GM19238 (cell line): Measurements from ENCODE around the gene ZACN.
"Not testable (repeated sequence)": the region's sequence is repeated elsewhere in the genome, so short reads cannot be mapped to it uniquely, and the experiment has no call there.

Source experiments
- DNase-seq: peaks from one replicate; pipeline ENCODE4 v3.0.0; 2011; ENCODE audit warnings: low spot score; ENCODE audit not compliant: insufficient read length

Gene ZACN

GRCh38 chr17:76078860-76079534, at the start of gene ZACN:
ZACN (plus strand) TSS chr17:76079182; CDS start chr17:76079265, 83 bp downstream.
- DNase-seq: no peak

GRCh38 chr17:76032073-76032779, 46.8 kb upstream of the ZACN start:
- DNase-seq: no peak

GRCh38 chr17:76032780-76033108, 46.2 kb upstream of the ZACN start:
- no peak for DNase-seq

DNA sequence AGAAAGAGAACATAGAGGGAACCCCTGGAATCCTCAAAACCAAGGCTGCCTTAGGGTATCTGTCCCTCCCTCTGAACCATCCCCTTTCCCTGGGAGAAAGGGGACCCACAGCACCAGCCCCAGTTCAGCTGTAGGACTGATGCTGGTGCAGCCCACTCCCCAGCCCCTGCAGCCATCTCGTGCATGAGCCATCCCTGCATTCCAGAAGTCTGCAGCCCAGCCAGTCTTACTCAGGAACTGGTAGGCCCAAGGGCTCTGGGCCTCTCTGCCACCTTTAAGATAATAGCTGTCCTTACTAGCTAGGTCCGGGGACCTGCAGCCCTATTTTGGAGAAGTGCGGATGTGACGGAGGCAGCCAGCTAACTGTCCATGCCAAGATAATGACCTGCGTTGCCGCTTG, 45.8 kb upstream of the ZACN start:
- no peak for DNase-seq

GRCh38 chr17:76034428-76035350, 44.3 kb upstream of the ZACN start:
- DNase-seq: no peak

GRCh38 chr17:76036497-76037261, 42.3 kb upstream of the ZACN start:
- no peak for DNase-seq

DNA sequence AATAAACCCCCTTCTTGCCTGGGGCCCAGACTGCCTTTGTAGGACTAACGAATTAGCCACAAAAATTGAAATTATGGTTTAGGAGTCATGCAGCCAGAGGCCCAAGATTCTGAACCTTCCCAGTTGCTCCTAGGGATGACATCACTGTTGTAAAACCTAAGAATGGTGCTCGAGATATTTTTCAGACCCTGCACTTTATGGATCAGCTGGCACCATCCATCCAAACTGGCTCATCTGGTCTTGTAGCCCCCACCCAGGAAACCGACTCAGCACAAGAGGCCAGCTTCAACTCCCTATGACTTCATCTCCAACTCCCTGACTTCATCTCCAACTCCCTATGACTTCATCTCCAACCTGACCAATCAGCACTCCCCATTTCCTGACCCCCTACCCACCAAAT, 40.9 kb upstream of the ZACN start:
- DNase-seq: no peak

DNA sequence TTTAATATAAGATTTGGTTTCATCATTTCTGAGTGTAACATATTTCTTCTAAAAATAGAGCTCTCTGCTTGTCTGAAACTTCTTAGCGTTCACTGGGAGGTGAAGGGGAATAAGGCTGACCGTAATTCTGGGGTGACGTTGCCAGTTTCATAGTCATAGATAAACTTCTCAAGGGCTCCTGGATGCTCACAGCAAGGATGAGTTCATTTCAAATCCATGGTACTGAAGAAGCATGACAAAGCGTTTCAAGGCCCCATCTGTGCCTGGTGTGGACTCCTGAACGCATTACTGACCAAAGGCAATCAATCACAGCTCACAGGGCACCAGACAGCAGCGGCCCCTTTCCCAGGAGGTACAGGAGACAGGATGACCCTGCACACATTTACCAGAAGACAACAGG, 39.9 kb upstream of the ZACN start:
- DNase-seq: no peak

GRCh38 chr17:76040376-76040775, 38.6 kb upstream of the ZACN start:
- DNase-seq: no peak

GRCh38 chr17:76042868-76043267, 36.1 kb upstream of the ZACN start:
- DNase-seq: not testable (repeated sequence)

DNA sequence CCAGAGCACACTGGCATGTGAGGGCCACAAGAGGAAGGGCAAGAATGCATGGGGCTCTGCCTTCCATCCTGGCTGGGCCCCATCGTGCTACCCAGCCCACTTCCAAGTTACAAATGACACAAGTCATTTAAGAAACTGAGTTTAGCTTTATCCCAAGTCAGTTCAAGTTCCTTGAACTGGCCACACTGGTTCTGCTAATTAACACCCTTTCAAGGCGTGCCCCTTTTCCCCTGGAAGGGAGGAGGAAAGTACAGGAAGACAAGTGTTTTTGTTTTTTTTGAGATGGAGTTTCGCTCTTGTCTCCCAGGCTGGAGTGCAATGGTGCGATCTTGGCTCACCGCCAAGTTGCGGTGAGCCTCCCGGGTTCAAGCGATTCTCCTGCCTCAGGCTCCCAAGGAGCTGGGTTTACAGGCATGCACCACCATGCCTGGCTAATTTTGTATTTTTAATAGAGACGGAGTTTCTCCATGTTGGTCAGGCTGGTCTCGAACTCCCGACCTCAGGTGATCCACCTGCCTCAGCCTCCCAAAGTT, 34.4 kb upstream of the ZACN start:
- DNase-seq: not testable (repeated sequence)

GRCh38 chr17:76046064-76046463, 32.9 kb upstream of the ZACN start:
- no peak for DNase-seq

DNA sequence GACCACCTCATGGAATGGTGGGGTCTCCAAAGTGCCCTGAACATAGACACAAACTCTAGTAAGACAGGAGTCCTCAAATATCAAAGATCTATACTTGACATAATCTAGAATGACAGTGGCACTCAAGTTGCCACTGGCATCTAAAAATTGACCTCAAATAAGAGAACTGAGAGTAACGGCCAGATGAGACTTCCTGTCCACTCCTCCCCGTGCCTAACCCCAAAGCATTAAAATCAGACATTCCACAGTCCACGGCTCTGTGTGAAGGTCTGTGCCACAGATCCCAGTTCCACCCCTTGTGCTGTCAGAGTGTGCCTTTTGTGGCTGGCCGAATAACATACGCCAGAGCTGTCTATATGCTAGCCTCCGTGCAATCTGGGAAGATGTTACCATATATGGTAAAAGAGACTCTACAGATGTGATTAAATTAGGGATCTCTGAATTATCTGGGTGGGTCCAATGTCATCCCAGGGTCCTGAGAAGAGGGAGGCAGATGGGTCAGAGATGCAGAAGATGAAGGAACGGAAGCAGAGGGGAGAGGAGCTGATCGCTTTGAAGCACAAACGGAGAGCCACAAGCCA, 30.9 kb upstream of the ZACN start:
- DNase-seq: no peak

DNA sequence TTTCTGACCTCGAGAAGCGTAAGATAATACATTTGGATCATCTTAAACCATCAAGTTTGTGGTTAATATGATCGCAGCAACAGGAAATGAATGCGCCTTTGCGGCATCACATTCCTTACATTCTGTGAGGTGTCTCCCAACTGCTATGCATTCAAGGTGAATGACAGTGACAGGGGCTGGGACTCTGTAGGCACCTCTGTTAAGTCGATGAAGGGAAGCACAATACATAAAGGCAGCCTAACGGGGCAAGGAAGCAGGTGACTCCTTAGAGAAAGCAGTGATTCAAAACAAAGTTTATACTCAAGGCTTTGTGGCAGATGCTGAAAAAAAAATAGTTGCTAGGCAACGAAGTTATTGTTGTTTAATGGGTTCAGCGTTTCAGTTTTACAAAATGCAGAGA, 30.3 kb upstream of the ZACN start:
- DNase-seq: no peak

GRCh38 chr17:76049239-76049638, 29.7 kb upstream of the ZACN start:
- DNase-seq: no peak

DNA sequence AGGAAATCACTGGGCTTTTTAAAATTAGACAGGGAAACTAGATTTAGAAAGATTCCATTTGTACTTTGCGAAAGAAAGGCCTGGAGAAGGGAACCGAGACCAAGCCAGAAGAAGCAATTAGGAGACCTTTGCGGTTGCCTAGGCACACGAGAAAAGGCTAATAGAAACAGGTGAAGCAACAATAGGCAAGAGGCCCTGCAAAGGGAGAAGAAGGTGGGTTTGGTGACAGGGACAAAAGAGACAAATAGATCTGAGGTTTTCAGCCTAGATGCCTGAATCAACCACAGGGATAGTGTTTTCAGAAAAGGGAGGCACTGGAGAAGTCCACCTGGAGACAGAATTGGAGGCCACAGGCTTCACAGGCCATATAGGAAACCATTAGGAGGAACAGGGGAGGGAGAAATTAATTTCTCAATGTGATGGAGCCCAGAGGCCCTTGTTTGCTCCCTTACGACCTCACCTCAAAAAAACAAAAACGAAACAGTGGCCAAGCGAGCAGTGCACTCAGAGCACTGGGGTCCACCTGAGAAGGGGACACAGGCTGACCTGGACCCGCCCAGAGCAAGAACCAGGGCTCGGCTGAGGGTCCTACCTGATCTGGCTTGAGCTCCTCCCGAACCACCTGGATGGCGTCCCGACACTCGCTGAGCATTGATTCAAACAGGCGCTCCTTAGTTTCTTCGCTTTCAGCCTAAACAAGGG, 29.0 kb upstream of the ZACN start:
- no peak for DNase-seq

- no peak for DNase-seq
Observed at GRCh38 chr17:76050538-76051467, 28.2 kb upstream of the ZACN start.

DNA sequence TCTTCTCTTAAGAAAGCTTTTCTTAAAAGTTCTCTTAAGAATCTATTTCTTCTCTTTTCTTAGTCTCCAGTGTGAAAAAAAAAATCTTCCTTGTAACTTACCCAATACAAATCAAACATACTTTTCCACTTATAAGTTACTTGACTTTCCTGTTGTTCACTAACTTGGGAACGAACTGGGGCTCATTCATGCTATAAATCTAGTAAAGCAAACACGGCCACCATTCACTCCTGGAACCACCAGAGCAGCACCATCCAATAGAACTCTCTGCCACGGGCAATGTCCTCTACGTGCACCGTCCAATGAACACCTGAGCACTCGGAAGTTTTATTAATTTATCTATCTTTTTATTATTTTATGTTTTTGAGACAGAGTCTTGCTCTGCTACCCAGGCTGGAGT, 27.4 kb upstream of the ZACN start:
- DNase-seq: no peak
